Esophagus muscularis mucosa (tissue), 3 donors: ENCODE data around the gene APOBEC3C.

Source experiments
- CTCF ChIP-seq, 3 experiments: fragments of 200-600 bp in 2 of 3; fragments of 450-650 bp in 1 of 3; sonication (generic) in 2 of 3; IDR thresholded peaks; one replicate each; pipeline ENCODE4 v1.5.1; 2017 to 2019; ENCODE audit warnings: antibody characterized with exemption in 3 of 3, mild to moderate bottlenecking in 2 of 3, moderate library complexity in 1 of 3
- EP300 ChIP-seq: sonication (generic); formaldehyde crosslinking; IDR thresholded peaks from one replicate; pipeline ENCODE4 v1.6.1; 2017; ENCODE audit warnings: antibody characterized with exemption

DNA sequence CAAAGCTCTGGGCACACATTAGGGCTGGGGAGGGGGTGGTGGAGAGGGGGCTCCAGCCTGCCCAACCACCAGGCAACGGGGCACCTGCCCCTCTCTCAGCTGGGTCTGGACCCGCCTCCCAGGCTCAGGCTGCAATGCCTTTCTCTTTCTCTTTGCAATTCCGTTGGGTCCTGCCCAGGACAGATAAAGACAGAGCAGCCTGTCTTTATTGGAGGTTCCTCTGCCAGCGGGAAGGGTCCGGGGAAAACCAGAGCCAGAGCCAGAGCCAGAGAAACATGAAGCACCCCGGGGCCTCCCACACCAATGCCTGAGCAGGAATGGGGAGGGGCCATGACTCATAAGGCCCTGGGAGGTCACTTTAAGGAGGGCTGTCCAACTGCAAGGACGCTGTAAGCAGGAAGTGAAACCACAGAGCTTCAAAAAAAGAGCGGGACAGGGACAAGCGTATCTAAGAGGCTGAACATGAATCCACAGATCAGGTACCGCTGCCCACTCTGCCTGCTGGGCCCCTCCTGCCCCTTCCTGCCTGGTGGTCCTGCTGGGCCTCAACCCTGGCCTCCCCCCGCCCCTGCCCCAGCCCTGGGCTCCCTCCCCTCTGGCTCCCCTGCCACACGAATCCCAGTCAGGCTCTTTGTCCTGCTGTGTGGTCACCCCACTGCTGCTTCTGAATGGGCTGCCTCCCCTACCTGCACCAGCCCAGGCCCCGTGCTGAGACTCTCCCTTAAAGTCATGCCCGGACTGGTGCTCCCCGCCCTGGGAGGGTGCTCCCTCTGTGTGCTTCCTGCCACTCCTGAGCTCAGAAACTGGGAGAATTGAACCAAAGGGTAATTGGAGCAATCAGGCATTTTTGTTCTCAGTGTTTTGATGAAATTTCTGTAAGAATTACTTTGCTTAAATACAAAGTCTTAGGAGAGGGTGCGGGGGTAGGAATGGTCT, 31.8 kb upstream of the APOBEC3C start, which contains the start of gene APOBEC3B:
- no peak for TF ChIP-seq CTCF (IDR thresholded peaks at IDR 0.05)
- no peak for TF ChIP-seq EP300
